ENCODE measurements around the gene KCNH2.

KCNH2 gene

GRCh38 chr7:151018421-151019129 is 40.5 kb upstream of the KCNH2 start:
- peaks cover 28% of the 10 kb centered on the region for H3K27me3 ChIP-seq (ENCODE audit: control insufficient read depth, insufficient read depth, low read length, poor library complexity, severe bottlenecking)
- H3K27ac ChIP-seq (ENCODE audit: insufficient read depth, low read depth, low read length, poor library complexity, severe bottlenecking) = no peak overlapping the region
- H3K4me3 ChIP-seq (ENCODE audit: insufficient read depth, low read depth, low read length) = peak overlapping the region; percentile 11
- H3K36me3 ChIP-seq (ENCODE audit: control insufficient read depth, insufficient read depth, low read length) = no peaks in the 10 kb centered on the region
- H3K4me1 ChIP-seq (ENCODE audit: control insufficient read depth, insufficient read depth, low read length) = peaks cover 21% of the 10 kb centered on the region
- H3K9me3 ChIP-seq (ENCODE audit: control insufficient read depth, low read length) = no peaks in the 10 kb centered on the region
- 5% methylated on average over 82 of the region's 82 CpGs for WGBS, 2 experiments

GRCh38 chr7:151017953-151018420 is 39.9 kb upstream of the KCNH2 start:
- H3K9me3 ChIP-seq (ENCODE audit: control insufficient read depth, low read length) = no peaks in the 10 kb centered on the region
- peaks cover 28% of the 10 kb centered on the region for H3K27me3 ChIP-seq (ENCODE audit: control insufficient read depth, insufficient read depth, low read length, poor library complexity, severe bottlenecking)
- H3K36me3 ChIP-seq (ENCODE audit: control insufficient read depth, insufficient read depth, low read length) = no peaks in the 10 kb centered on the region
- peaks cover 22% of the 10 kb centered on the region for H3K4me1 ChIP-seq (ENCODE audit: control insufficient read depth, insufficient read depth, low read length)
- peak overlapping the region; percentile 11 for H3K4me3 ChIP-seq (ENCODE audit: insufficient read depth, low read depth, low read length)
- 13 to 14% methylated on average over 34 of the region's 34 CpGs for WGBS, 2 experiments
- H3K27ac ChIP-seq (ENCODE audit: insufficient read depth, low read depth, low read length, poor library complexity, severe bottlenecking) = no peak overlapping the region

- no peaks in the 10 kb centered on the region for H3K36me3 ChIP-seq (ENCODE audit: control insufficient read depth, insufficient read depth, low read length)
- H3K9me3 ChIP-seq (ENCODE audit: control insufficient read depth, low read length) = no peaks in the 10 kb centered on the region
- H3K27me3 ChIP-seq (ENCODE audit: control insufficient read depth, insufficient read depth, low read length, poor library complexity, severe bottlenecking) = peaks cover 28% of the 10 kb centered on the region
- H3K4me1 ChIP-seq (ENCODE audit: control insufficient read depth, insufficient read depth, low read length) = peaks cover 27% of the 10 kb centered on the region
- H3K4me3 ChIP-seq (ENCODE audit: insufficient read depth, low read depth, low read length) = peak overlapping the region; percentile 11
- WGBS, 2 experiments = 77 to 81% methylated on average over 13 of the region's 13 CpGs
- no peak overlapping the region for H3K27ac ChIP-seq (ENCODE audit: insufficient read depth, low read depth, low read length, poor library complexity, severe bottlenecking)
Measured at GRCh38 chr7:151017370-151017952, 39.3 kb upstream of the KCNH2 start.

- Histone ChIP-seq H3K36me3 (ENCODE audit: control insufficient read depth, insufficient read depth, low read length) (no peaks in the 10 kb centered on the region), H3K27ac (ENCODE audit: insufficient read depth, low read depth, low read length, poor library complexity, severe bottlenecking) (no peak overlapping the region), H3K4me3 (ENCODE audit: insufficient read depth, low read depth, low read length) (no peak overlapping the region), H3K4me1 (ENCODE audit: control insufficient read depth, insufficient read depth, low read length) (peaks cover 30% of the 10 kb centered on the region), H3K27me3 (ENCODE audit: control insufficient read depth, insufficient read depth, low read length, poor library complexity, severe bottlenecking) (peaks cover 28% of the 10 kb centered on the region), H3K9me3 (ENCODE audit: control insufficient read depth, low read length) (no peaks in the 10 kb centered on the region)
- WGBS, 2 experiments = 88 to 89% methylated on average over 15 of the region's 15 CpGs
Measured at GRCh38 chr7:151016942-151017341, 38.8 kb upstream of the KCNH2 start.

GRCh38 chr7:151016505-151016904 is 38.4 kb upstream of the KCNH2 start:
- peaks cover 28% of the 10 kb centered on the region for H3K27me3 ChIP-seq (ENCODE audit: control insufficient read depth, insufficient read depth, low read length, poor library complexity, severe bottlenecking)
- no peaks in the 10 kb centered on the region for H3K9me3 ChIP-seq (ENCODE audit: control insufficient read depth, low read length)
- no peak overlapping the region for H3K27ac ChIP-seq (ENCODE audit: insufficient read depth, low read depth, low read length, poor library complexity, severe bottlenecking)
- peaks cover 30% of the 10 kb centered on the region for H3K4me1 ChIP-seq (ENCODE audit: control insufficient read depth, insufficient read depth, low read length)
- WGBS, 2 experiments = 93 to 94% methylated on average over 8 of the region's 8 CpGs
- H3K36me3 ChIP-seq (ENCODE audit: control insufficient read depth, insufficient read depth, low read length) = no peaks in the 10 kb centered on the region
- H3K4me3 ChIP-seq (ENCODE audit: insufficient read depth, low read depth, low read length) = no peak overlapping the region

- Histone ChIP-seq H3K4me1 (ENCODE audit: control insufficient read depth, insufficient read depth, low read length) (peaks cover 27% of the 10 kb centered on the region), H3K27ac (ENCODE audit: insufficient read depth, low read depth, low read length, poor library complexity, severe bottlenecking) (no peak overlapping the region), H3K9me3 (ENCODE audit: control insufficient read depth, low read length) (no peaks in the 10 kb centered on the region), H3K27me3 (ENCODE audit: control insufficient read depth, insufficient read depth, low read length, poor library complexity, severe bottlenecking) (peaks cover 28% of the 10 kb centered on the region), H3K4me3 (ENCODE audit: insufficient read depth, low read depth, low read length) (no peak overlapping the region), H3K36me3 (ENCODE audit: control insufficient read depth, insufficient read depth, low read length) (no peaks in the 10 kb centered on the region)
- 91% methylated on average over 5 of the region's 5 CpGs for WGBS, 2 experiments
Measured at GRCh38 chr7:151015967-151016366, 37.8 kb upstream of the KCNH2 start.

GRCh38 chr7:151014950-151015349 is 36.8 kb upstream of the KCNH2 start:
- H3K4me3 ChIP-seq (ENCODE audit: insufficient read depth, low read depth, low read length) = no peak overlapping the region
- H3K27me3 ChIP-seq (ENCODE audit: control insufficient read depth, insufficient read depth, low read length, poor library complexity, severe bottlenecking) = peaks cover 28% of the 10 kb centered on the region
- no peaks in the 10 kb centered on the region for H3K9me3 ChIP-seq (ENCODE audit: control insufficient read depth, low read length)
- no peaks in the 10 kb centered on the region for H3K36me3 ChIP-seq (ENCODE audit: control insufficient read depth, insufficient read depth, low read length)
- peaks cover 26% of the 10 kb centered on the region for H3K4me1 ChIP-seq (ENCODE audit: control insufficient read depth, insufficient read depth, low read length)
- no peak overlapping the region for H3K27ac ChIP-seq (ENCODE audit: insufficient read depth, low read depth, low read length, poor library complexity, severe bottlenecking)
- WGBS, 2 experiments = 93 to 94% methylated on average over 8 of the region's 8 CpGs

- peaks cover 28% of the 10 kb centered on the region for H3K4me1 ChIP-seq (ENCODE audit: control insufficient read depth, insufficient read depth, low read length)
- WGBS, 2 experiments = 69 to 75% methylated on average over 55 of the region's 55 CpGs
- peaks cover 18% of the 10 kb centered on the region for H3K27me3 ChIP-seq (ENCODE audit: control insufficient read depth, insufficient read depth, low read length, poor library complexity, severe bottlenecking)
- H3K9me3 ChIP-seq (ENCODE audit: control insufficient read depth, low read length) = no peaks in the 10 kb centered on the region
- no peak overlapping the region for H3K27ac ChIP-seq (ENCODE audit: insufficient read depth, low read depth, low read length, poor library complexity, severe bottlenecking)
- peak overlapping the region; percentile 22 for H3K4me3 ChIP-seq (ENCODE audit: insufficient read depth, low read depth, low read length)
- no peaks in the 10 kb centered on the region for H3K36me3 ChIP-seq (ENCODE audit: control insufficient read depth, insufficient read depth, low read length)
Measured at GRCh38 chr7:151013733-151014497, 35.8 kb upstream of the KCNH2 start.

GRCh38 chr7:151013356-151013732 is 35.2 kb upstream of the KCNH2 start:
- Histone ChIP-seq H3K27ac (ENCODE audit: insufficient read depth, low read depth, low read length, poor library complexity, severe bottlenecking) (no peak overlapping the region), H3K36me3 (ENCODE audit: control insufficient read depth, insufficient read depth, low read length) (no peaks in the 10 kb centered on the region), H3K9me3 (ENCODE audit: control insufficient read depth, low read length) (no peaks in the 10 kb centered on the region), H3K4me1 (ENCODE audit: control insufficient read depth, insufficient read depth, low read length) (peaks cover 27% of the 10 kb centered on the region), H3K4me3 (ENCODE audit: insufficient read depth, low read depth, low read length) (no peak overlapping the region), H3K27me3 (ENCODE audit: control insufficient read depth, insufficient read depth, low read length, poor library complexity, severe bottlenecking) (peaks cover 12% of the 10 kb centered on the region)
- 55 to 60% methylated on average over 26 of the region's 26 CpGs for WGBS, 2 experiments

GRCh38 chr7:151012911-151013347 is 34.8 kb upstream of the KCNH2 start:
- H3K36me3 ChIP-seq (ENCODE audit: control insufficient read depth, insufficient read depth, low read length) = no peaks in the 10 kb centered on the region
- H3K27ac ChIP-seq (ENCODE audit: insufficient read depth, low read depth, low read length, poor library complexity, severe bottlenecking) = no peak overlapping the region
- peaks cover 8% of the 10 kb centered on the region for H3K27me3 ChIP-seq (ENCODE audit: control insufficient read depth, insufficient read depth, low read length, poor library complexity, severe bottlenecking)
- WGBS, 2 experiments = 42 to 43% methylated on average over 23 of the region's 23 CpGs
- H3K4me1 ChIP-seq (ENCODE audit: control insufficient read depth, insufficient read depth, low read length) = peaks cover 31% of the 10 kb centered on the region
- no peaks in the 10 kb centered on the region for H3K9me3 ChIP-seq (ENCODE audit: control insufficient read depth, low read length)
- H3K4me3 ChIP-seq (ENCODE audit: insufficient read depth, low read depth, low read length) = no peak overlapping the region
